Measurements from ENCODE around the gene SNX20. TPM values are rescaled to one million over a fixed set of nuclear protein-coding genes. Genes with fewer than 3 reads are reported as not detected.

SNX20 gene
- total RNA-seq, 1 experiment from 2014 or later, result not detected

- no peak for DNase-seq (ENCODE audit: low spot score)
- in situ Hi-C loops (cut with HindIII; ENCODE audit: low sequenced_read_pairs), result no loop called here
Measured at GRCh38 chr16:50666658-50667496, 14.2 kb downstream of the SNX20 start.

- in situ Hi-C loops (cut with HindIII; ENCODE audit: low sequenced_read_pairs), result no loop called here
Measured at GRCh38 chr16:50665128-50665878, 15.8 kb downstream of the SNX20 start.

GRCh38 chr16:50664270-50664669 lies 16.8 kb downstream of the SNX20 start:
- in situ Hi-C loops (cut with HindIII; ENCODE audit: low sequenced_read_pairs), result no loop called here

More at GRCh38 chr16:50665128-50665878, 15.8 kb downstream of the SNX20 start:
- peak; percentile 59 for DNase-seq (ENCODE audit: low spot score)

GRCh38 chr16:50662306-50662940 lies 18.7 kb downstream of the SNX20 start:
- DNase-seq (ENCODE audit: low spot score), result no peak
- in situ Hi-C loops (cut with HindIII; ENCODE audit: low sequenced_read_pairs), result no loop called here

More at GRCh38 chr16:50664270-50664669, 16.8 kb downstream of the SNX20 start:
- DNase-seq (ENCODE audit: low spot score), result no peak

- no peak for DNase-seq (ENCODE audit: low spot score)
- in situ Hi-C loops (cut with HindIII; ENCODE audit: low sequenced_read_pairs), result no loop called here
Measured at GRCh38 chr16:50659806-50660205, 21.3 kb downstream of the SNX20 start.

GRCh38 chr16:50657241-50657640 lies 23.9 kb downstream of the SNX20 start:
- DNase-seq (ENCODE audit: low spot score), result no peak
- in situ Hi-C loops (cut with HindIII; ENCODE audit: low sequenced_read_pairs), result no loop called here

- DNase-seq (ENCODE audit: low spot score), result no peak
- in situ Hi-C loops (cut with HindIII; ENCODE audit: low sequenced_read_pairs), result no loop called here
Measured at GRCh38 chr16:50655558-50656055, 25.5 kb downstream of the SNX20 start.

- in situ Hi-C loops (cut with HindIII; ENCODE audit: low sequenced_read_pairs), result no loop called here
- no peak for DNase-seq (ENCODE audit: low spot score)
Measured at GRCh38 chr16:50653633-50654519, 27.2 kb downstream of the SNX20 start.

GRCh38 chr16:50652836-50653425 lies 28.2 kb downstream of the SNX20 start:
- in situ Hi-C loops (cut with HindIII; ENCODE audit: low sequenced_read_pairs), result no loop called here
- no peak for DNase-seq (ENCODE audit: low spot score)

- in situ Hi-C loops (cut with HindIII; ENCODE audit: low sequenced_read_pairs), result no loop called here
Measured at GRCh38 chr16:50651835-50652438, 29.2 kb downstream of the SNX20 start.

GRCh38 chr16:50646345-50646744 lies 34.8 kb downstream of the SNX20 start:
- in situ Hi-C loops (cut with HindIII; ENCODE audit: low sequenced_read_pairs), result no loop called here
- no peak for DNase-seq (ENCODE audit: low spot score)

More at GRCh38 chr16:50651835-50652438, 29.2 kb downstream of the SNX20 start:
- DNase-seq (ENCODE audit: low spot score), result no peak

GRCh38 chr16:50645563-50646220 lies 35.4 kb downstream of the SNX20 start:
- in situ Hi-C loops (cut with HindIII; ENCODE audit: low sequenced_read_pairs), result no loop called here
- no peak for DNase-seq (ENCODE audit: low spot score)

- DNase-seq (ENCODE audit: low spot score), result peak; percentile 29
- in situ Hi-C loops (cut with HindIII; ENCODE audit: low sequenced_read_pairs), result no loop called here
Measured at GRCh38 chr16:50644729-50645128, 36.4 kb downstream of the SNX20 start.

- no peak for DNase-seq (ENCODE audit: low spot score)
- in situ Hi-C loops (cut with HindIII; ENCODE audit: low sequenced_read_pairs), result no loop called here
Measured at GRCh38 chr16:50644245-50644644, 36.9 kb downstream of the SNX20 start.

GRCh38 chr16:50643192-50643591 lies 37.9 kb downstream of the SNX20 start:
- in situ Hi-C loops (cut with HindIII; ENCODE audit: low sequenced_read_pairs), result no loop called here
- no peak for DNase-seq (ENCODE audit: low spot score)

GRCh38 chr16:50642349-50642748 lies 38.8 kb downstream of the SNX20 start:
- DNase-seq (ENCODE audit: low spot score), result no peak
- in situ Hi-C loops (cut with HindIII; ENCODE audit: low sequenced_read_pairs), result no loop called here

- in situ Hi-C loops (cut with HindIII; ENCODE audit: low sequenced_read_pairs), result no loop called here
- no peak for DNase-seq (ENCODE audit: low spot score)
Measured at GRCh38 chr16:50641818-50642187, 39.3 kb downstream of the SNX20 start.
